Prostate gland (tissue), 2 donors: ENCODE measurements around the gene PHKG2.

ENCODE experiments used
- POLR2A ChIP-seq: fragments of 450-650 bp; IDR thresholded peaks from one replicate; pipeline ENCODE4 v1.6.1; 2016; ENCODE audit warnings: antibody characterized with exemption, mild to moderate bottlenecking
- TF ChIP-seq, protein P1 (sequence below), 4 experiments: fragments of 200-600 bp in 2 of 4; fragments of 450-650 bp in 2 of 4; sonication (generic) in 2 of 4; IDR thresholded peaks; 1 replicate in 3 of 4; 2 replicates in 1 of 4; pipeline ENCODE4 v1.5.1; 2016 to 2019; ENCODE audit warnings: antibody characterized with exemption in 4 of 4, mild to moderate bottlenecking in 2 of 4, moderate library complexity in 2 of 4

DNA sequence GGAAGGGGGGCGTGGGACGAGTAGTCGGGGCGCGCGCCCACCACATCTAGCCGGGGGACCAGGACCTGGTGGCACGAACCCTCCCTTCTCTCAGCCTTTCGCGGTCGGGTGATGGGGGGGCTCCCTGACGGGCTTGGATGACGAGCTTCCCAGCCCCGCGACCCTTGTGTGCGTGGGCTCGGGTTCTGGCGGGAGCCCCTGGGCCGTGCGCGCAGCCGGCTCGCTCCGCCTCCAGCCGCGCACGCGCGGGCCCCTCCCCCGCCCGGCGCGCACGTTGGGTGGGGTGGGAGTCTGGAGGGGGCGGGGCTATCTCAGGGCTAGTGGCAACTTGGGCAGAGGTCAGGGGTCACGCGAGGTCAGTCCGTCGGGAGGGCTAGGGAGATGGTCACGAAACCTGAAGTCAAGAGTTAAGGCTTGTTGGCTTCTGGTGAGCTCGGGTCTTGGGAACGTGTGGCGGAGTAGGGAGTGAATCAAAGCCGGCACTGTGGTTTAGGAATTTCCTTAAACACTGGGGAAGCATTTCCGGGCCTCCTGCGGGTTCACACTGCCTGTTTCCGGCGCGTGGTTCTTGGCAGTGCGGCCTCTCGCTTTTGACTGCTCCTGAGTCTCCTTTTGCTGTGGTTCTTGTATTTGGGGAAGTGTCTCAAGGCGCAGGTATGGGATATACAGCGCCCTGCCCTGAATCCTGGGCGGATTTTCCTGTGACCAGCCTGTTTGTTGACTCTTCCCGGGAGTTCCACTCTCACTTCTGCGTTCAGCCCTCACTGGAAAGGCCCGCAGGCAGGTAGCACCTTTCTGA is 49.2 kb upstream of the PHKG2 start, which contains the start of gene SRCAP:
- TF ChIP-seq, protein P1, sequence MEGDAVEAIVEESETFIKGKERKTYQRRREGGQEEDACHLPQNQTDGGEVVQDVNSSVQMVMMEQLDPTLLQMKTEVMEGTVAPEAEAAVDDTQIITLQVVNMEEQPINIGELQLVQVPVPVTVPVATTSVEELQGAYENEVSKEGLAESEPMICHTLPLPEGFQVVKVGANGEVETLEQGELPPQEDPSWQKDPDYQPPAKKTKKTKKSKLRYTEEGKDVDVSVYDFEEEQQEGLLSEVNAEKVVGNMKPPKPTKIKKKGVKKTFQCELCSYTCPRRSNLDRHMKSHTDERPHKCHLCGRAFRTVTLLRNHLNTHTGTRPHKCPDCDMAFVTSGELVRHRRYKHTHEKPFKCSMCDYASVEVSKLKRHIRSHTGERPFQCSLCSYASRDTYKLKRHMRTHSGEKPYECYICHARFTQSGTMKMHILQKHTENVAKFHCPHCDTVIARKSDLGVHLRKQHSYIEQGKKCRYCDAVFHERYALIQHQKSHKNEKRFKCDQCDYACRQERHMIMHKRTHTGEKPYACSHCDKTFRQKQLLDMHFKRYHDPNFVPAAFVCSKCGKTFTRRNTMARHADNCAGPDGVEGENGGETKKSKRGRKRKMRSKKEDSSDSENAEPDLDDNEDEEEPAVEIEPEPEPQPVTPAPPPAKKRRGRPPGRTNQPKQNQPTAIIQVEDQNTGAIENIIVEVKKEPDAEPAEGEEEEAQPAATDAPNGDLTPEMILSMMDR (IDR thresholded peaks at IDR 0.05): no peak
- peak; percentile 21 for TF ChIP-seq POLR2A
